ENCODE data around the gene RAB14.

The RAB14 gene

DNA sequence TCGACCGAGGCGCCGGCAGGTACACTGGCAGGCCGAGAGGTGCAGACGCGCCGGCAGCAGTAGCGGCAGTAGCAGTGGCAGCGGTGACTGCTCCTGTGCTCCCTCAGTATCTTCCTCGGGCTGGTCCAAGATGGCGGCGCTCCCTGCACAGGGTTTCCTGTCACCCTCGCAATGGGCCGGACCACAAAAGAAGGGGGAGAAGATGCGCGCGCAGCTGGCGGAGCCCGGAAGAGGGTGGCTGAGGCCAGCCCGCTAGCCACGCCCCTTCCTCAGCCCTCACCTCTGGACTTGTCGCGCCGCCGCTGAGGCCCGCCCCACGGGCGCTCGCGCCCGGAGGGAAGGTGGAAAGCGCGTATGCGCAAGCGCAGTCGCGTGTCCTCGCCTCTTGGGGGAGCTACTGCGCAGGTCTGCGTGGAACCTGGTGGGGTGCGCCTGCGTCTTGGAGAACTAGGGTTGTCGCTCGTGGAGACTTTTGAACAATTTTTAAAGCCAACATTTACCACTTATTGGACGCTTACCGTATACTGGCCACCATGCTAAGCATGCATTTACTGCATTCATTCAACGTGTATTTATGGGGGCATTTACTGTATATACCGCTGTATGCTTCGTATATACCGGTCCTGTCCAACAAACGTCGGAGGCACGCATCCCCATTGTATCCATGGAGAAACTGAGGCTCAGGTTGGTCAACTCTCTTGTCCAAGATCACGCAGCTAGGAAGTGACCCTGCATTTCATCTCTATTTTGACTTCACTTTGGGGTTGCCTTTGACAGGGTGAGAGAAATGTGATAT lies at the start of gene RAB14:
RAB14 (minus strand) TSS at position 132 of the 796 bp plus-strand sequence. CDS start 8,457 bp downstream, outside the sequence.
- DNase-seq: peak; percentile 100

DNA sequence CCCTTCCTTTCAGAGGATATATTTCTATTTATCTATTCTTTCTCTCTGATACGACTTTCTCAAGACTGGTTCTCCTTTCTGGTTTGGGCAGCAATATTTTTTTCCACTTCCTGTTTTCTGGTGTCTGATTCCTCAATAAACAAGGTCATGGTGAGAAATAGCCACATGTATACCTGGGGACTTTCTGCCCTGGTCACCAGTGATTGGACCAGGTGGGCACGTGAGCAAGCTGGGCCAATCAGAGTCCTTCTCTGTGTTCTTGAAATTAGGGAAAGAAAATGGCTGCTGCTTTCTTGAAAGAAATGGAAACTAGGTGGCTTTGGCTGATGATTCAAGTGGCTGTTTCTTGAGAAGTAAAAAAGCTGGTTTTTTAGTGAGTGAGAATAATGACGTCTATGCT lies 47.9 kb upstream of the RAB14 start:
- no peak for DNase-seq

DNA sequence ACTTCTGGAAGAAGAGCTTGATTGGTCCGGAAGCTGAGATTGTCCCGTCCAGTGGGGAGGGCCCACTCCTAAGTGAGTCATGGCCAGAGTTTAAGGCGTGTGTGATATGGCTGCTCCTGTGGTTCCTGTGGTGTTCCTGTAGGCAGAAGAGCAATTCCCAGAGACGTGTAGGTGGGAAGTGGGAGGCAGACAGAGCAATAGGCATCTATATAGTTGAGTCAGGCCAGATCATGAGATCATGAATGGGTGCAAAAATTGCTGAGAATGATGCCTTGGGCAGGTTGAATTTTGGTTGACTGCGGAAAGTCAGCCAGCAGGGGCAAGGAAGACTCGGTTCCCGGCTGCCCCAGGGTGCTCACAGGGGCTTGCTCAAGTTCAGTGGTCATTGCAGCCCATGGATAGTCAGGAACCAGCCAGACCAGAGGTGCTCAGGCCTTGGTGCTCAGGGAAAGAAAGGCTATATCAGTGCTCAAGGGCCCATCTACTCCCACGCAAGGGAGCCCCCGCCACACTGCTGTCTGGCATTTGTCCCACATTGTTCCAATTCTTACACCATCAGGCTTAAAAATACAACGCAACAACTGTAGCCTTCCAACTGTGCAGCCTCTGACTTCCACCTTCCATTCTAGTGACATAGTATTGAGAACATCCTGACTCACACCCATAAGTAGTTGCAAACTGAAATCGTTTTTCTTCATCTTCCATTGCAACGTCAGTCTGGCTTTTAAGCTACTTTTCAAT lies 45.3 kb upstream of the RAB14 start:
- DNase-seq: no peak

- DNase-seq: no peak
These were observed 41.3 kb upstream of the RAB14 start for GRCh38 chr9:121242959-121243346.

GRCh38 chr9:121242219-121242958 lies 40.7 kb upstream of the RAB14 start:
- no peak for DNase-seq

DNA sequence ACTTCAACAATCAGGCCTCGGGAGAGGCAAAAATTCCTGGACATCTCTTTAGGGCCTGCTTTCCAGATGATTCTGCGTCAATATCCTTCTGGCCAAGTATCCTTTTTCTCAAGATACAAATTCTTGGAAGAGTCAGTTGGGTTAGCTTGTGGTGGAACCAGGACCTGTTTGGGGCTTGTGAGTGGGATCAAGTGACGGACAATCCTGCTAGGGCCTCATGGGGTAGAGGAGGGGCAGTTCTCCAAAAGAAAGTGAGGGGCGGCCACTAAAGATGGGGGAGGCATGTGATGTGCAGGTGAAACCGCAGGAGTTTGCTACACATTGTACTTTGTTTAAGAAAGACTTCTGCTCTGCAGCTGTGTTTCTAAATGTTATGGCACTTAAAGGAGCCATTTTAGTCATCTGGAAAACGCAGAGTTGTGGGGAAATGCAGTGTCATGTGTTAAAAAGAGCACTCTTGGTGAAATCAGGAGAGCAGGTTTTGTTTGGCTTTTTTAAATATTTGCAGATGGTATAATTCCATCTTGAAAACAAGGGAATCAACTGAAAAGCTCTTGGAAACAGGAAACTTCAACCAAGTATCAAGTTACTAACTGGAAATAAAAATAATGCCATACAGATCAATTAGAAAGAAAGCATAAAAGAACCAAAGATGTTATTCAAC lies 38.9 kb upstream of the RAB14 start:
- DNase-seq: no peak

- no peak for DNase-seq
These were observed 38.2 kb upstream of the RAB14 start for GRCh38 chr9:121239851-121240250.

DNA sequence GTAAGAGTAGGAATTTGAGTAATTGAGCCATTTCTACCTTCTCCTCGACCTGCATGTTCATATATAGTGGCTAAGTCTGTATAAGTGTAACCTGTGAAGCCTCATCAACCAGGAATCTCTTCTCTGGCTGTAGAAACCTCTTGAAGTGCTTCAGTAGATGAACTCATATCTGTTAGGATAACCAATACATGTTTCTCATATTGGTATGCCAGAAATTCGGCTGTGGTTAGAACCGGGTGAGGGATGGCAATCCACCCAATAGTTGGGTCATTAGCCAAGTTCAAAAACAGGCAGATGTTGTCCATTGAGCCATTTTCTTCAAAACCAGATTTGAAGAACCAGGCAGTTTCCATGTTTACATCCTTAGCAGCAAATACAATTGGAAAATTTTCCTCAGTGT lies 37.4 kb upstream of the RAB14 start:
- DNase-seq: no peak

GRCh38 chr9:121237916-121238315 lies 36.2 kb upstream of the RAB14 start:
- DNase-seq: no peak

DNA sequence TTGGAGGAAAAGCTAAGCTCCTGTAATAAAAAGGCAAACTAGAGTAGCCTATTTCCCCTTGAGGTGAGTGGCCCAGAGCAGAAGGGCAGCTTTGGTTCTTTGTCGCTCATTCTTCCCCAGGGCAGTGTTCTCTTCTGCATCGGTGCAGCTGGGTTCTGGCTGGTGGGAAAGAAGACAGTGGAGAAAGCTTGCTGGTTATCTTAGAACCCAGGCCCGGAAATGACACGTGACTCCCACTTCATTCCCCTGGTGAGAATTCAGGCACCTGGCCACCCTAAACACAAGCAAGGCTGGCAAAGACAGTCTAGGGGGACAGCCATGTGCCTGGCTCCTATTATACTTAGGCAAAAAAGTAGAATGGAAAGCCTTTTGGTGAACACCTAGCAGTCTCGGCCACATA lies 33.8 kb upstream of the RAB14 start:
- DNase-seq: no peak

- no peak for DNase-seq
These were observed 33.1 kb upstream of the RAB14 start for GRCh38 chr9:121234832-121235161.

GRCh38 chr9:121233906-121234831 lies 32.5 kb upstream of the RAB14 start:
- no peak for DNase-seq

DNA sequence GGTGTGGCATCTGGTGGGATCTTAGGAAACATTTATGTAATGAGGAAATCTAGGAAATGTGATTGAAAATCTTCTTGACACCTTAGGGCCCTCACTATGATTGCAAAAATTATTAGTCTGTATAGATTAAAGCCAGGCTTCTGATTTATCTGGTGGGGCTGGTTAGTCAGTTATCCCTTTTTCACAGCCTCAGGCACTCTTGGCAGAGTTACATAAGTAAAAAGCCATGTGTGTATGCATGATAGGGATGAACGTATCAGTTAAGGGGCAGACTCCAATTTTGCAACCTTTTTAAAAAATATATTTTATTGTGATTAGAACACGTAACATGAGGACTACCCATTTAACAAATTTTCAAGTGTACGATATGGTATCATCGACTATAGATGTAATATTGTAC lies 30.6 kb upstream of the RAB14 start:
- no peak for DNase-seq

- DNase-seq: no peak
These were observed 28.6 kb upstream of the RAB14 start for GRCh38 chr9:121230256-121230655.

- DNase-seq: no peak
These were observed 26.2 kb upstream of the RAB14 start for GRCh38 chr9:121227862-121228261.

- no peak for DNase-seq
These were observed 24.5 kb upstream of the RAB14 start for GRCh38 chr9:121226175-121226574.

- DNase-seq: no peak
These were observed 23.6 kb upstream of the RAB14 start for GRCh38 chr9:121225240-121225639.

DNA sequence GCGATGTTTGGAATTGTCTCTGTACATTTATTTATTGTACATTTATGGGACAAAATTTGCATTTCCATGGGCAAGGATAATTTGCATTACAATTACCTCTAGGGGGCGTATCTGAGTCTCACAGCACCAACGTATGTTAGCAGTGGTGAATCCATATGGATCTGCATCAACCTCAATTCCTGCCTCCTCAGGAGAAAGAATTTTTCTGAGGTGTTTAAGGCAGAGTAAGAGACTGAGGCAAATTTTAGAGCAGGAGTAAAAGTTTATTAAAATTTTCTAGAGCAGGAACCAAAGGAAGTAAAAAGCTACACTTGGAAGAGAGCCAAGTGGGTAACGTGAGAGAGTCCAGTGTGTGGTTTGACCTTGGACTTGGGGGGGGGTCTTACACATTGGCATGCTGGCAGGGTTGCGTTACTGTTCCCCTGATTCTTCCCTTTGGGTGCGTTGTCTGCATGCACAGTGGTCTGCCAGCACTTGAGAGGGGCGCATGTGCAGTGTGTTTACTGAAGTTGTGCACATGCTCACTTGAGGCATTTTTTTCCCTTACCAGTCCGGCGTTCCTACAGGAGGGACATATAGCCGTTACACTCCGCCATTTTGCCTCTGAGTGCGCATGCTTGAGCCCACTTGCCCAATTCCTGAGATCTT lies 21.0 kb upstream of the RAB14 start:
- no peak for DNase-seq

DNA sequence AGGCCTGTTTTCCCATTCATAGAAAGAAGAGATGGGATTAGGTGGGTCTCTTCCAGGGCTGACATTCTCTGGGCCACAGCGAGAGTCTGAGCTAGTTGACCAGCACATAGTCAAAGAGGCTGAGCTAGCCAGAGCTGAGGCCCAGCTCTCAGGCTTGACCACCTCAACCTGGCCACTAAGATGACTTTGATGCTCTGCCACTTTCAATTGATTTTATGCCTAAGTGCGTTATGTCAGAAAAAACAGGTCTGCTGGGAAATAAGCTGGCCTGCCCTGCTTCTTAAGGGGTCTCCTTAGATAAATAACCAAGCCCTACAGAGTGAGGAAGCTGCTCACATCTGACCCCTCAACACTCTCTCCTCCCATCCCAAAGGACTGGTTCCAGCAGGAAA lies 20.0 kb upstream of the RAB14 start:
- DNase-seq: no peak

DNA sequence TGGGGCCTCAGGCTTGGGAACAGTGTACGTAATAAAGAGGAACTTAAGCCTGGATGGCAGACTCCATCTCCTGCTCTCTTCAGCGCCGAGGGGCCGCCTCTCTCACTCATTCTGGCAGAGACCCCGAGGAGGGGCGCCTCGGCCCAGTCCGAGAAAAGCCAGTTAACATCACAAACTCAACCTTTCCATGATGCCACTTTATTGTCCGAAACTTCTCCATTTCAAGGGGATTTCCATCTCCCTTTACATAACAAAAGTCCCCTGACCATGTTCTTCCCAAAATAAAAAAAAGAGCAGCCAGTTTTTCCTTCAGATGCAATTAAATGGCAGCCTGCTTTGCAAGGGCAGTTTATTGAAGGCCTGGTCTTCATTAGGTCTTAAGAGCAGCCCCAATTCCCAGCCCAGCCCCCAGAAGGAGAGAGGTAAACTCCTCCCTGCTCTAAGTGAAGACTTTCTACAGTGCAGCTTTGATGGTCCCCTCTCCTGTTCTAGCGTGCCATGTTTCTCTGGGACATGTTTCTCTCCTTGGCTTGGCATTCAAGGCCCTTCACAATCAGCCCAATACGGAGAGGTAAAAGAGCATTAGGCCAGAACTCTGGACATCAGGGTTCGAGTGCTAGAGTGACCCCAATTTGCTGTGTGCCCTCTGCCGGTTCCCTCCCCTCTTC lies 19.5 kb upstream of the RAB14 start:
- DNase-seq: no peak

DNA sequence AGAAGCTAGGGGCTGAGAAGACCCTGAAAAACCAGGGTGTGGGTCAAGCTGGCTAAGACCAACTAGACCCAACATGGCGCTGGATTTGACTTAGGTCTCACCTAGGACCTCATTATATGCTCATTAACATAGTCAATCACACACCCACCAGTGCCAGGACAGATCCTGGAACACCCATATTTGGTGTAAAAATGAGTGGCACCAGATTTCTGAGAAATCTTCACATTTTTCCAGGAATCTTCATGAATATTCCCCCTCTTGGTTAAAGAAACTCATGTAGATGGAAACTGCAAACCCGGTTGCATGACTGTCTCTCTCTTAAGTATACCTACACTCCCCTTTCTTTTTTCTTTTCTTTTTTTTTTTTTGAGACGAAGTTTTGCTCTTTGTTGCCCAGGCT lies 17.9 kb upstream of the RAB14 start:
- DNase-seq: no peak

Measured in activated CD4-positive, alpha-beta T cell treated with anti-CD3 and anti-CD28 coated beads for 1 hour (primary cell).